ENCODE data around the gene PHTF1.
A peak's percentile ranks its signal among the peaks of the same experiment; 100 is the strongest.
"Not testable (repeated sequence)": the region's sequence is repeated elsewhere in the genome, so short reads cannot be mapped to it uniquely, and the experiment has no call there.

PHTF1 gene

GRCh38 chr1:113777561-113777960 is 18.3 kb upstream of the PHTF1 start:
- no peak for ATAC-seq
- no peak for DNase-seq

DNA sequence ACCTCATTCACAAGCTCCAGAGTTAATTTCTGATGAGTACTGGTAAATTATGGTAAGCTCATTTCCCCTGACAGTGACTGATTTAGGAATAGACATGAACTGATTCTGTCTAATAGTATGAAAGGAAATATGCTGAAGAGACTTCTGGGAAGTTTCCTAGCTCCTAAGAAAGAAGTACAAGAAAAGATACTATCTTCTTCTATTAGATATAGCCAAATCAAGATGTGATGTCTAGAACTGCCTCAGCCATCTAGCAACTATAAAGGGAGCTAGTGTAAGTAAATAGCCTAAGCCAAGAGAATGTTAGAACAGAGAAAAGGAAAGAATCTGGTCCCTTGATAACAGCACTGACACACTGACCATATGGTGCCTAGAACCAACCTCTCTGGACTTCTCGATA is 10.7 kb upstream of the PHTF1 start:
- ATAC-seq = no peak
- DNase-seq = no peak

- no peak for ATAC-seq
These were observed 10.3 kb upstream of the PHTF1 start for GRCh38 chr1:113769601-113769970.

DNA sequence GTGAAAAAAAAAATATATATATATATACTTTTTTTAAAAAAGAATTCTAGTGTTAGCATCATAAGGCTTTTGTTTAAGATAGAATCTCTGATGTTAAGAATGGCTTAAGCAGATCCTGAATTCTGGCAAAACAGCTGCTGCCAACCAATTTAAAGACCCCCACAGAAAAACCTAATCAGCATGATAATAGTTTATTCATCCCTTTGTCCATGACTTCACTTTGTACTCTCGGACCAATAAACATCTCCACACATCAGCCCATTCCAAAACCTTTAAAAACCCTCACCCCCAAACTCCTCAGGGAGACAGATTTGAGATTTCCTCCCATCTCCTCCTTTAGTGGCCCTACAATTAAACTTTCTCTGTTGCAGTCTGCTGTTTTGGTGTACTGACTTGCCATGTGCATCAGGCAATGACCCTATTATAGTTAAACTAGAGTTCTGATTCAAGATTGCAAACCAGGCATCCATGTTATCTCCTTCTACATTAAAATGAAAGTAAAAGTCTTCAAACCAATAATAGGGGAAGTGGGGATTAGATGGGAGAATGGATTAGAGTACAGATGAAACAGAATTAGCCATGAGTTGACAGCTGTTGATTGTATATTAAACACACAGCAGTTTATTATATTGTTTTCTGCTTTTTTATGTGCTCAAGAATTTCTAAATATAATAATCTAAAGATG is 9.8 kb upstream of the PHTF1 start:
- no peak for ATAC-seq
- no peak for DNase-seq

More at GRCh38 chr1:113769601-113769970, 10.3 kb upstream of the PHTF1 start:
- DNase-seq = no peak

DNA sequence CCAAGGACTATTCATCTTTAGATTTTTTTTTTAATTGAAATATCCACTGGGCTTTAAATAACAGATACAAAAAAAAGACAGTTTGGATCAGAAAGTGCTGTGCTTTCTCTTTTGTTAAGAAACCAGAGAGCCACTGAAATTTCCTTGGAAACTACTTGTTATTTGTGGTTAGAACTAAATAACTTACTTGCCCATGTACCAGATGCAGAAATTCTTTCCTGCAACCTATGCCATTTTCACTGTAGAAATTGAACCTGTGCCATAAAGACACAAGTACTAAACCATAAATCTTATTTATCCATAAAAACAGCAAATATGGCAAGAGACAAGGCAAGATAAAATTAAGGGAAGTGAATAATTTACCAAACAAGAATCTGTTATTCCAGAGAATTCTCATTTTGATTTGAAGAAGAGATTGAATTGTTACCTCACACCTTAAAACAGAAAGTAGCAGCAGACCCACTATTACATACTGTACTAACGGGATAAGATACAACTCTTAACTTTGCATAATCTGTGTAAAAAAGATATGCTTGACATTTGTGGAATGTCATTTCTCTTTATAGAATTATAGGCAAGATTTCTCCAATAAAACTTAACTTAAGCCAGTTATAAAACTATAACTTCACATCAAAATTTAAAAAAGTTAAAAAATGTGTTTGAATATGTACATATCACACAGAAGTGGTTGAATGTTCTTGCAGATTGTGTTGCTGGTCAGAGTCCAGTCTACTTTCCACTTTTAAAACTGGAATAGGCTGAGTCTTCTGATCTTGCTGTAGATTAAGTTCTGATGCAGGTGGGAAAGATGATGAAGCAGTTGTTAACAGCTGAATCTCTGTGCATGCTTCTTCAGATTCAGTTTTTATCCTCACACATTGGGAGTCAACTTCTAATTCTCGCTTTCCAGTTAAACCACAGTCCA is 6.3 kb upstream of the PHTF1 start:
- ATAC-seq (no peak), DNase-seq (no peak)

DNA sequence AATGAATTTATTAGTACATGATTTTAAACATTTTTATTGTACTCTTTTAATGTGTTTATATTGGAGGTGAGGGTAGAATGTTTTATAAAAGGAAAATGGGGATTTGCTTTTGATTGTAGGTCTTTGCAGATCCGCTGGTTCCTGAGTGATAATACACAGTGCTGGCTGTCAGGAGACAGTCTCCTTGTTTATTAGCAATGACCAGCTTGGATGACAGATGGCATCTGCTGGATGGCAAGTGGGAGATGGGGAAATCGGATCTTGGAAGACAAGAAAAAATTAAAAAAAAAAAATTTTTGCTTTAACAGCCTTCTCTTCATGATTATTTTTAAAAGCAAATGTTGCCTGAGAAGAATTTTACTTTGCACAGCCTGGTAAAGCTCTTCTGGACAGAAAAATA is 4.4 kb upstream of the PHTF1 start:
- ATAC-seq (no peak), DNase-seq (no peak)

DNA sequence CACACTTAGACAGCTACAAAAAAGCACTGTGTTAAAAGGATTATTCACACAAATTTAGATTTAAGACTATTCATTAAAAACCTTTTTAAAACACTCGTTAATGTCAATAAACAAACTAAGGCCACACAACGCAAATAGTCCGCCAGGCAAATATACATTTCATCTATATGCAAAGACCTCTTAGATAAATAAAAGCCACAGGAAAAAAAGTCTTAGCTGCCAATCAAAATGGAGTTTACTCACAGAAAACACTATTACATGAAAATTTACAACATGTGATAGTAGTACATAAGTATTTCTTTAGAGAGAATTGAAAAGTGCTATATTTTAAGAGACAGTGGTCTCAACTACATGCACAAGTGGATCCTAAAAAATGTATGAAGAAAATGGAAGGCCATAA is 2.7 kb upstream of the PHTF1 start:
- DNase-seq (no peak), ATAC-seq (no peak)

DNA sequence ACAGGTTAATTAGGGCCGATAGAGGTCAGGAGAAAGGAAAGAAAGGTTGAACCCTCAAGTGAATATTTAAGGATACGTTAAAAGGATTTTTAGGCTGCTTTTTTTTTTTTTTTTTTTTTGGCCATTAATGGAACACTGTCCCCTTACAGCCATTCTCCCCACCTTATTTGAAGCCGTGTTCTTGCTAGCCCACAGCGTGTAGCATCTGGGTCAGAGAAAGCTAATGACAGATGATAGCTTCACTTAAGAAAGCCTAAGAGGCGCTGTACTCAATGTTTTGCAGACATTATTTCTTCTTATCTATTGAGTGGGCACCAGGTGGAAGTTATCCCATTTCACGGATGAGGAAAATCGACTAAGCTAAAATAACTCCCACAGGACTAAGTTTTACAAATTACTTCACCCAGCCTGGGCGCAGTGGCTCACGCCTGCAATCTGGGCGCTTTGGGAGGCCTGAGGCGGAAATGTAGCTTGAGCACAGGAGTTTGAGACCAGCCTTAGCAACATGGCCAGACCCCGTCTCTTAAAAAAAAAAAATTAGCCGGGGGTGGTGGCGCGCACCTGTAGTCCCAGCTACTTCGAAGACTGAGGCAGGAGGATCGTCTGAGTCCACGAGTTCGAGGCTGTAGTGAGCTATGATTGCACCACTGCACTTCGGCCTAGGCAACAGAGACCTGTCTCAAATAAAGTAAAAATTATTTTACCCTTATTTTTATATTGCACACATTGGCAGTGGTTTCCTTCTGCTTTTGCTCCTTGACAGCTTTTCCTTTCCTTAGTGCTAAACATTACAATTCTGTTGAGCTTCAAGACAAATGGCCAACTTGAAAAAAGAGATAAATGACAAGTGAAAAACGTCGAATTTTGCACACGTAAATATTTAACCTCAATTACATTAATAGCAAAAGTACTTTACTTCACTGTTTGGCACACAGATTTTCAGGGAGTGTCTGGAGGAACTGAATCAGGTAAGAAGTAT is 1.1 kb upstream of the PHTF1 start:
- ATAC-seq (no peak), DNase-seq (no peak)

- ATAC-seq (peak; percentile 69), DNase-seq (peak; percentile 70)
These were observed 504 bp downstream of the PHTF1 start for GRCh38 chr1:113758631-113759332.

DNA sequence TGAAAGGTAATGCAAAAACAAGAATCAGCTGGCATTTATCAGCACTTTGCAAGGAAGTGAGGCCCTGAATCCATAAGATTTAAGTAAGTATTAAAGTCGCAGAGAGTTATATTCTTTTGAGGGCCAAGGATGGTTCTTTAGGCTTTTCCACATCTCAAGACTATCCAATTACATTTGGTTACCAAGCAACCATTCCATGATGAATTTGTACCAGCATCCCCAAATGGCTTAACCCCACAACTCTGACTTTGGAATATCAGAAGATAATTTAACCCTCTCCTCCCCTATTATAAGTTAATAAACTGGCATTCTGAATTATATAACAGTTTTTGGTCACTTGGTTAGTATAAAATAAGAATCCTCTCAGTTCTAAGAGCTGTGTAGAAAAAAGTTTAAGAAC is 2.8 kb downstream of the PHTF1 start:
- ATAC-seq = no peak
- no peak for DNase-seq

DNA sequence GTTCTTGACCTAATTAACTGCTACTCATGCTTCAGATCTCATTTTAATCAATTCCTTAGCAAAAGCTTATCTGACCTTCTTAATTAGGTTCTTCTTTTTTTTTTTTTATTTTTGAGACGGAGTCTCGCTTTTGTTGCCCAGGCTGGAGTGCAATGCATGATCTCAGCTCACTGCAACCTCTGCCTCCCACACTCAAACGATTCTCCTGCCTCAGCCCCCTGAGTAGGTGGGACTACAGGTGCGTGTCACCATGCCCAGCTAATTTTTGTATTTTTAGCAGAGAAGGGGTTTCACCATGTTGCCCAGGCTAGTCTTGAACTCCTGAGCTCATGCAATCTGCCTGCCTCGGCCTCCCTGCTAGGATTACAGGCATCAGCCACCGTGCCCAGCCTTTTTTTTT is 6.0 kb downstream of the PHTF1 start:
- ATAC-seq, DNase-seq: not testable (repeated sequence)

DNA sequence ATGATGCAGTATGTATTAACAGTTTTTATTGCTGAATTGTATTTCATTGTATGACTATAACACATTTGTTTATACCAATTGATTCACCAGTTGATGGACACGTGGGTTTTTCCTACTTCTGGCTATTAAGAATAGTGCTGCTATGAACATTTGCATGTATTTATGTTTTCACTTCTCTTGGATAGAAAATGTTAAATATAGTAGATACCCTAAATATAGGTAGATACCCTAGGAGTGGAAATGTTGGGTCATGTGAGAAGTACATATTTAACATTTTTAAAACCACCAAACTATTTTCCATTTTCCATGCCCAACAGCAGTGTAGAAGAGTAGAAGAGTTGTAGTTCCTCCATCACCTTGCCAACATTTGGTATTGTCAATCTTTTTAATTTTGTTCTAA is 7.8 kb downstream of the PHTF1 start:
- DNase-seq = no peak
- no peak for ATAC-seq

DNA sequence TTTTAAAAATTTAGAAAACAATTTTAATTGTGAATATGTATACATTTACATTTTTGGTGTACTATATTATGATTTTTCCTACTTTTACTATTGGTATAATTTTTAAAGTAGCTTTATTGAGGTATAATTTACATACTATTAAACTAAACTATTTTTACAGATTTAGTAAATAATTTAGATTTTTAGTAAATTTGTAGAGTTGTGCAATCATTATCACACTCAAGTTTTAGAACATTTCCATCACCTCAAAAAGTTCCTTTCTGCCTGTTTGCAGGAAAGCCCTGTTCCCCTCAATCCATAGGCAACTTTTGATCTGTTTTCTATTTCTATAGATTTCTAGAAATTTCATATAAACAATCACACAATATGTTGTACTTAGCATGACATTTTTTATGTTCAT is 8.2 kb downstream of the PHTF1 start:
- no peak for DNase-seq
- ATAC-seq = no peak

DNA sequence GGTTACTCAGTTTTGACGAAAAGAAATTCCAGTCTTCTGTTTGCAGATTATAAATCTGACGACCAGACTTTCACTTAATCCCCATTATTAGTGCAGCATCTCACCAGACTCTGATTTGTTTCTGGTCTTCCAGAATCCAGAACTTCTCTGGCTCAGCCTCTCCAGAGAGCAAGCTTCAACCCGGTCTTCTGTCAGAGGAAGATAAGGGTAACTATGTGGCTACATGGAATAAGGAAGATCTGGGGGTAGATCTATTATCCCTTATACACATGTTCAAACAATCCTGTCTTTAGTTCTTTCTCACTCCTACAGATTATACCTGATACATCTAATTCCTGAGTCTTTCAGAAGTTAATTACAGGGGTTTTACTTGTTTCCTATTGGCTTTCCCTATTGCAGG is 9.9 kb downstream of the PHTF1 start:
- DNase-seq (no peak), ATAC-seq (no peak)

GRCh38 chr1:113747376-113747775 is 11.9 kb downstream of the PHTF1 start:
- no peak for DNase-seq

DNA sequence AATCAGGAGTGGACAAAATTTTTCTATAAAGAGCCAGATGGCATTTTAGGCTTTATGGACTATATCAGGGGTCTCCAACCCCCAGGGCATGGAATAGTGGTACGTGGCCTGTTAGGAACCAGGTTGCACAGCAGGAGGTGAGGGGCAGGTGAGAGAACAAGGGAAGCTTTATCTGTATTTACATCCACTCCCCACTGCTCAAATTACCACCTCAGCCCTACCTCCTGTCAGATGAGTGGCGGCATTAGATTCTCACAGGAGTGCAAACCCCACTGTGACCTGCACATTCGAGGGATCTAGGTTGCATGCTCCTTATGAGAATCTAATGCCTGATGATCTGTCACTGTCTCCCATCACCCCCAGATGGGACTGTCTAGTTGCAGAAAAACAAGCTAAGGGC is 13.9 kb downstream of the PHTF1 start:
- no peak for ATAC-seq
- no peak for DNase-seq

More at GRCh38 chr1:113747376-113747775, 11.9 kb downstream of the PHTF1 start:
- no peak for ATAC-seq

DNA sequence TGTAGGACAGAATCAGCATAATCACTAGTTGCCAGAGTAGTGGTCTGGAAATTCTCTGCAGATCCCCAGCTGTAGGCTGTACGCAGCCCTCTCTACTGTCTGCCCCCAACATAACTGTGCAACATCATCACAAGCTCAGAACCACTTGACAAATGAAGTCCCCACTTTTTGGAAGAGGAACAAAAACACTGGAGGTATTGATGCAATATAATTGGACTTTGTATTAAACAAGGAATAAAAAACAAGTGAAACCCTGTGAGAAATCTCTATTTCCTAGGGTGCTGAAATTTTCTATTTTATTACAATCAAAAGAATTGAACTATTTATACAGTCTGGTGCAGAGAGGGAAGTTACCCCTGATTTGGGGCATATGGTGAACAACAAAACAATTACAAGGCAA is 15.2 kb downstream of the PHTF1 start:
- DNase-seq (no peak), ATAC-seq (no peak)

DNA sequence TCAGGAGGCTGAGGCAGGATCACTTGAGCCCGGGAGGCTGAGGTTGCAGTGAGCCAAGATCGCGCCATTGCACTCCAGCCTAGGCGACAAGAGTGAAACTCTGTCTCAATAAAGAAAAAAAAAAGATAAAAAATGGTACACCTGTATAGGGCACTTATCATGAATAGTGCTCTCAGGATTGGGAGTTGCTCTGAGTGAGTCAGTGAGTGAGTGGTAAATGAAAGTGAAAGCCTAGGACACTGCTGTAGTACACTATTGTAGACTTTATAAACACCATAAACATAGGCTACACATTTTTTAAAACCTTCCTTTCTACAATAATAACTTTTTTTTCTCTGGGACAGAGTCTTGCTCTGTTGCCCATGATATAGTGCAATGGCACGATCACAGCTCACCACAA is 16.8 kb downstream of the PHTF1 start:
- peak; percentile 72 for ATAC-seq

GRCh38 chr1:113734357-113735055 is 24.8 kb downstream of the PHTF1 start:
- DNase-seq (no peak), ATAC-seq (no peak)

More for the DNA sequence above, 16.8 kb downstream of the PHTF1 start:
- no peak for DNase-seq

DNA sequence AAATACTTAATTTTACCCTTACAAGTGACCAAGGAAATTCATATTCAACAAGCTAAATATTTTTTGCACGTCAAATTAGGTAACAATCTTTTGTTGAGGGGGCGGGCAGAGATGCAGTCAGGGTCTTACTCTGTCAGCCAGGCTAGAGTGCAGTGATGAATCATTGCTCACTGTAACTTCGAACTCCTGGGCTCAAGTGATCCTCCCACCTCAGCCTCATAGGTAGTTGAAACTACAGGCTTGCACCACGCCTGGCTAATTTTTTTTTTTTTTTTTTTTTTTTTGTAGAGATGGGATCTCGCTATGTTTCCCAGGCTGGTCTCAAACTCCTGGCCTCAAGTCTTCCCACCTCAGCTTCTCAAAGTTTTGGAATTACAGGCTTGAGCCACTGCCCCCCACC is 26.5 kb downstream of the PHTF1 start:
- DNase-seq (no peak), ATAC-seq (no peak)

GRCh38 chr1:113721010-113721409 is 38.3 kb downstream of the PHTF1 start:
- ATAC-seq (no peak), DNase-seq (no peak)

Measured in stimulated activated naive CD8-positive, alpha-beta T cell treated with anti-CD3 and anti-CD28 coated beads, Interleukin-15, Interleukin-2, amounts not matched to agents 100 U/mL and 50 U/mL, for 24 hours (primary cell).